Activated naive CD4-positive, alpha-beta T cell (primary cell): Measurements from ENCODE around the gene ABCG5.

ENCODE experiments used
- DNase-seq, 4 experiments: peaks; one replicate each; lab custom pipeline; 2025; lab: John Stamatoyannopoulos, UW

Gene ABCG5

GRCh38 chr2:43841949-43842865 is 3.6 kb upstream of the ABCG5 start:
- DNase-seq, result no peak

DNA sequence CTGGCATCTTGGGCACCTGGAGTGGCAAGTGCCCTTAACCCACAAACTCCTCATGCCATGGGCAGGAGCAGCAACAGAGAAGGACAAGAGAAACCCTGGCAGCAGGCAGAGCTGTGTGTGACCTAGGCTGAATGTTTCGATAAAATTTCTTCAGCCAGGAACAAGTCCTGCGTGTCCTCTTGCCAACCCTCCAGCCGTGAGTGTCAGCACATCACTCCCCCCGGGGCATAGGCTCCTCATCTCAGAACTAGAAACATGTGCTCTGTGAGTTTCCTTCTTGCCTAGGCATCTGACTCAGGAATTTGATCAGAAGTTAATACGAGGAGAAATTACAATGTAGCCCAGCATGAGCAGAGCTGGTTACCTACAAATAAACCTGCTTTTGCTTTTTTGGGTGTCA is 2.3 kb upstream of the ABCG5 start:
- DNase-seq, result no peak

GRCh38 chr2:43839776-43840564 is 1.3 kb upstream of the ABCG5 start:
- no peak for DNase-seq

GRCh38 chr2:43837831-43838559 is 644 bp downstream of the ABCG5 start:
- DNase-seq, result no peak

DNA sequence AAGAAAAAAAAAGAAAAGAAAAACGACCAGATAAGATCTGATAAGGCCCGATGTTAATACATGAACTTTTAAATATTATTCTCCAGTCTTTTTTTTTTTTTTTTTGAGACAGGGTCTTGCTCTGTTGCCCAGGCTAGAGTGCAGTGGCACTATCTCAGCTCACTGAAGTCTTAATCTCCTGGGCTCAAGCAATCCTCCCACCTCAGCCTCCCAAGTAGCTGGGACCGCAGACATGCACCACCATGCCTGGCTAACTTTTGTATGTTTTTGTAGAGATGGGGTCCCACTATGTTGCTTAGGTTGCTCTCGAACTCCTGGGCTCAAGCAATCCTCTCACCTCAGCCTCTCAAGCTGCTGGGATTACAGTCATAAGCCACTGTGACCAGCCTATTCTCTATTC is 1.6 kb downstream of the ABCG5 start:
- DNase-seq, result no peak

- no peak for DNase-seq
These were observed 6.2 kb downstream of the ABCG5 start for GRCh38 chr2:43832457-43832856.

GRCh38 chr2:43831543-43832294 is 6.9 kb downstream of the ABCG5 start:
- DNase-seq, result no peak

- DNase-seq, result no peak
These were observed 12.1 kb downstream of the ABCG5 start for GRCh38 chr2:43826305-43827250.

- no peak for DNase-seq
These were observed 12.8 kb downstream of the ABCG5 start for GRCh38 chr2:43825841-43826240.

- DNase-seq, result no peak
These were observed 13.6 kb downstream of the ABCG5 start for GRCh38 chr2:43824951-43825493.

DNA sequence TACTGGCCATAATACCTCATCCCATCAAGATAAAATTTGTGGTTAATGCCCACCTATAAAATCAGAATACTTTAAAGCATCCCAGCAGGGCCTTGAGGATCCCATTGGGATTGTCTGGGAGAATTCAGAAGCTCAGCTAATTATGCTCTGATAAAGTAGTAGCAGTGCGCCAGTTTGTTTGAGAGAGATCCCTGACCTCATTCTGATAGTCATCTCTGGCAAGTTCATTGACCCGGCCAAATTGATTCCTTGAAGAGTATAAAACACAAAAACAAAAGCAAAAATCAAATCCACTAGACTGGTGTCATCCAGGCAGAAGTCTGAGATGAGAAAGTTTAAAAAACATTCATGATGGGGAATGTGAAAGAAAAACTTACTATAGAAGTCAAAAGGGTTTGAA is 14.1 kb downstream of the ABCG5 start:
- DNase-seq, result no peak

GRCh38 chr2:43823751-43824150 is 14.9 kb downstream of the ABCG5 start:
- no peak for DNase-seq

GRCh38 chr2:43822839-43823238 is 15.8 kb downstream of the ABCG5 start:
- no peak for DNase-seq

DNA sequence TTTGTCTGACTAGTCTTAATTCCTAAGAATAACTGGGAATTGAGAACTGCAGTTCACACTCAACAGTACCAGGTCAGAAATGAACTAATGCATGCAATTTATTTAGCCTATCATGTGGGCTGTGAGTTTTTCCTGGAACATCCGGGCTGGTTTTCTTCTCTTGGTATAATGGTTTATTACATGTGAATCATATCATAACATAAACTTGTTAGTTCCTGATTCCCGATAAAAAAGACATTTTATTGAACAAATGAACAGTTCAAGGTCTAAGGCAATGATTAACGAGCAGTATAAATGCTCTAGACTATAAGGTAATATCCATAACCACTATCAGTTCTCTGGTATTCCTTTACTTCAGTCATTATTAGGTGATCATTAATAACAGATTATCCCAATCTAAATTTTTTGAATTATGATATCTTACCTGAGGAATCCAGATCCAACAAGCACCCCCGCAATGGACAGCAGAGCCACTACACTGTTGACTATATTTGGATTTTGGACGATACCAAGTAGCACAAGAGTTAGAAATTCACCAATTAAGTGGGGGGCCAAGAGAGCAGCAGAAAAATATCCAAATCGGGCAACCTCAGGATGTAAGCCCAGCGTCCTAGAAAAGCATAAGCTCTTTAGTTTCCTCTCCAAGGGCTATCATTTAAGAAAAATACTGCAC is 19.0 kb downstream of the ABCG5 start:
- DNase-seq, result no peak

DNA sequence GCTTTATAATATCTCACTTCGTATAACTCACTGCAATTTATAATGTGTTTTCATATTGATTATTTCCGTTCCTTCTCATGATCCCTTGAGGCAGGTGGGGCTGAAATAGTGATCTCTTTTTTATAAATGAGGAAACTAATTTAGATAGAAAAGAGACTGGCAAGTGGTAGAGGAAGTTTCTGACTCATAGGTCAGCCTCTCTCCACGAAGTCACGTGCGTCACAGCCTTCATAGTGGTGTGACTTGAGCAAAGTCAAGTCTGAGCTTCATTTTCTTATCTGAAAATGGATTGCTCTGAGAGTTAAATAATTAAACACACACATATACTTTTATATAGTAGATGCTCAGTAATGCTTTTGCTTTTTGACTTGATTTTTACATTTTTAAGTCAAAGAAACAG is 19.9 kb downstream of the ABCG5 start:
- no peak for DNase-seq

DNA sequence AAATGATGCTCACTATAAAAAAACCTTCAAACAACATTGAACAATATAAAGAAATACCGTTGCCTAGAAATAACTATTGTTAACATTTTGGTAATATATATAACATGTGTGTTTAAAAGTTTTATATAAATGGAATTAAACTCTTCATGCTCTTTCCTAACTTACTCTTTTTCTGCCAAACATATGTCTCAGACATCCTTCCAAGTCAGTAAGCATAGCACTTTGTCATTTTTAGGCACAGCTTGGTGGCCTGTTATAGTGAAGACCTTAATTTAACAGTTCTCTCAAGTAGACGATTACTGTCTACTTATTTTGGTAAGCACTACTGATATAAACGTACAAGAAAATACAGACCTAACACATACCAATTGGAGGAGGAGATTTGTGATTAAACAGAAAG is 23.9 kb downstream of the ABCG5 start:
- DNase-seq, result no peak

GRCh38 chr2:43812947-43813346 is 25.7 kb downstream of the ABCG5 start:
- no peak for DNase-seq

- no peak for DNase-seq
These were observed 26.6 kb downstream of the ABCG5 start for GRCh38 chr2:43812006-43812405.

GRCh38 chr2:43810888-43811287 is 27.8 kb downstream of the ABCG5 start:
- DNase-seq, result no peak

GRCh38 chr2:43810452-43810851 is 28.2 kb downstream of the ABCG5 start:
- DNase-seq, result no peak
